Medulla oblongata (tissue), 1 donor: Measurements from ENCODE around the gene YTHDC2.

Source experiments
- DNase-seq: peaks from one replicate; pipeline ENCODE4 v3.0.0-alpha.2; 2015; ENCODE audit errors: extremely low spot score

YTHDC2 gene

GRCh38 chr5:113520429-113520828 is 6.9 kb downstream of the YTHDC2 start:
- DNase-seq: no peak

GRCh38 chr5:113520899-113521298 is 7.4 kb downstream of the YTHDC2 start:
- no peak for DNase-seq

GRCh38 chr5:113523168-113523567 is 9.7 kb downstream of the YTHDC2 start:
- no peak for DNase-seq

- peak; percentile 55 for DNase-seq
These were observed 11.4 kb downstream of the YTHDC2 start for GRCh38 chr5:113524927-113525326.

GRCh38 chr5:113526421-113526820 is 12.9 kb downstream of the YTHDC2 start:
- DNase-seq: no peak

- DNase-seq: no peak
These were observed 14.3 kb downstream of the YTHDC2 start for GRCh38 chr5:113527746-113528145.

- no peak for DNase-seq
These were observed 18.1 kb downstream of the YTHDC2 start for GRCh38 chr5:113531481-113532159.

GRCh38 chr5:113538313-113538712 is 24.8 kb downstream of the YTHDC2 start:
- DNase-seq: no peak

GRCh38 chr5:113546703-113547183 is 33.2 kb downstream of the YTHDC2 start:
- no peak for DNase-seq

- DNase-seq: no peak
These were observed 34.9 kb downstream of the YTHDC2 start for GRCh38 chr5:113548396-113548795.

- DNase-seq: no peak
These were observed 38.6 kb downstream of the YTHDC2 start for GRCh38 chr5:113552137-113552536.

- DNase-seq: no peak
These were observed 39.1 kb downstream of the YTHDC2 start for GRCh38 chr5:113552620-113553019.

GRCh38 chr5:113562828-113563400 is 49.4 kb downstream of the YTHDC2 start:
- DNase-seq: peak; percentile 42

- DNase-seq: no peak
These were observed 55.9 kb downstream of the YTHDC2 start for GRCh38 chr5:113569396-113569795.

GRCh38 chr5:113572716-113573115 is 59.2 kb downstream of the YTHDC2 start:
- DNase-seq: no peak

- DNase-seq: no peak
These were observed 60.9 kb downstream of the YTHDC2 start for GRCh38 chr5:113574417-113574816.

- DNase-seq: no peak
These were observed 61.6 kb downstream of the YTHDC2 start for GRCh38 chr5:113575074-113575473.

GRCh38 chr5:113578091-113578490 is 64.6 kb downstream of the YTHDC2 start:
- no peak for DNase-seq

- DNase-seq: no peak
These were observed 67.9 kb downstream of the YTHDC2 start for GRCh38 chr5:113581388-113581787.

GRCh38 chr5:113598150-113598549 is 84.7 kb downstream of the YTHDC2 start:
- no peak for DNase-seq

- no peak for DNase-seq
These were observed 85.4 kb downstream of the YTHDC2 start for GRCh38 chr5:113598926-113599325.

GRCh38 chr5:113600255-113600905 is 86.9 kb downstream of the YTHDC2 start:
- DNase-seq: no peak

GRCh38 chr5:113601423-113601822 is 87.9 kb downstream of the YTHDC2 start:
- no peak for DNase-seq
